HCT116 (cell line): ENCODE data around the gene ZNF445. TPM values are rescaled to one million over a fixed set of nuclear protein-coding genes. Genes with fewer than 3 reads are reported as not detected.
"Not testable (repeated sequence)": the region's sequence is repeated elsewhere in the genome, so short reads cannot be mapped to it uniquely, and the experiment has no call there.

Source experiments
- ATAC-seq: fragments of 200-7000 bp; cut with Tn5 transposase; 2 replicates; pipeline ENCODE4 v1.9.1; 2020; ENCODE audit warnings: mild to moderate bottlenecking, moderate library complexity
- BruUV-seq: library from RNA; stranded (reverse); fragments of 400-500 nt; replicated peaks from 2 replicates; lab custom pipeline; 2021; lab: Mats Ljungman, UMichigan
- CTCF ChIA-PET: fragments of 300-600 bp; sonication (Branson Sonifier 250); formaldehyde crosslinking; loops from one replicate; lab custom pipeline; 2021; ENCODE audit warnings: antibody characterized with exemption; lab: Charles Lee
- POLR2A ChIA-PET: fragments of 300-600, 350-600 bp; sonication (Branson Sonifier 250); formaldehyde crosslinking; loops from one replicate; lab custom pipeline; 2021; ENCODE audit warnings: antibody characterized with exemption; lab: Charles Lee
- RAD21 ChIA-PET, 2 experiments: fragments of 300-600 bp; sonication (Branson Sonifier 250); formaldehyde crosslinking; loops; one replicate each; lab custom pipeline; 2023; ENCODE audit warnings: low total read pairs in 2 of 2; ENCODE audit not compliant: uncharacterized antibody in 2 of 2, unreplicated experiment in 2 of 2, low non-redundant PET in 1 of 2; lab: Charles Lee
- DNase-seq: peaks from one replicate; pipeline ENCODE4 v3.0.0-alpha.2; 2010; ENCODE audit warnings: low read depth, low spot score
- H2AFZ ChIP-seq: fragments of 200-600 bp; shearing (Covaris generic), sonication (generic); 2 replicates; pipeline ENCODE4 v1.6.1; 2017; ENCODE audit warnings: low read depth, mixed run types, mixed read lengths, antibody characterized with exemption, low read length; ENCODE audit not compliant: poor library complexity, severe bottlenecking
- H3K27ac ChIP-seq: 2 replicates; pipeline ENCODE4 v1.5.1; 2012; ENCODE audit warnings: low read depth, low read length
- H3K27me3 ChIP-seq: fragments of 200-600 bp; sonication (generic); 2 replicates; pipeline ENCODE4 v1.6.1; 2016; ENCODE audit warnings: mixed run types, low read length, mixed read lengths; ENCODE audit not compliant: insufficient read depth
- H3K36me3 ChIP-seq, 2 experiments: fragments of 200-500 bp in 1 of 2; fragments of 200-600 bp in 1 of 2; sonication (Bioruptor generic) in 1 of 2; sonication (generic) in 1 of 2; 2 replicates each; pipeline versions ENCODE4 v1.5.1 to v1.6.1; 2014 to 2016; ENCODE audit warnings: low read length in 2 of 2, inconsistent platforms in 1 of 2, mixed read lengths in 1 of 2, mixed run types in 1 of 2; ENCODE audit not compliant: insufficient read depth in 2 of 2, control insufficient read depth in 1 of 2
- H3K4me1 ChIP-seq, 2 experiments: fragments of 200-600 bp in 1 of 2; sonication (generic) in 1 of 2; 2 replicates each; pipeline versions ENCODE4 v1.5.1 to v1.6.1; 2012 to 2017; ENCODE audit warnings: low read length in 2 of 2, inconsistent platforms in 1 of 2, mild to moderate bottlenecking in 1 of 2, mixed read lengths in 1 of 2, mixed run types in 1 of 2, moderate library complexity in 1 of 2; ENCODE audit not compliant: insufficient read depth in 2 of 2, control insufficient read depth in 1 of 2
- H3K4me2 ChIP-seq: fragments of 200-600 bp; sonication (generic); 2 replicates; pipeline ENCODE4 v1.6.1; 2017; ENCODE audit warnings: mixed run types, low read length, mixed read lengths
- H3K4me3 ChIP-seq, 2 experiments: fragments of 200-600 bp in 1 of 2; sonication (generic) in 1 of 2; replicated peaks in 1 of 2; 2 replicates each; pipeline ENCODE4 v1.5.1; 2011 to 2016; ENCODE audit warnings: low read length in 2 of 2, control low read depth in 1 of 2, low read depth in 1 of 2, mild to moderate bottlenecking in 1 of 2, mixed read lengths in 1 of 2, mixed run types in 1 of 2
- H3K79me2 ChIP-seq: fragments of 200-600 bp; sonication (generic); 2 replicates; pipeline ENCODE4 v1.6.1; 2017; ENCODE audit warnings: mild to moderate bottlenecking, mixed run types, low read length, moderate library complexity, mixed read lengths; ENCODE audit not compliant: insufficient read depth
- H3K9ac ChIP-seq: fragments of 200-600 bp; sonication (generic); 2 replicates; pipeline ENCODE4 v1.6.1; 2016; ENCODE audit warnings: low read length, mixed read lengths
- H3K9me2 ChIP-seq: fragments of 200-600 bp; sonication (generic), shearing (Covaris generic); 2 replicates; pipeline ENCODE4 v1.6.1; 2017; ENCODE audit warnings: mixed run types, mild to moderate bottlenecking, moderate library complexity; ENCODE audit not compliant: insufficient read depth
- H3K9me3 ChIP-seq, 2 experiments: fragments of 200-500 bp in 1 of 2; fragments of 200-600 bp in 1 of 2; sonication (Bioruptor generic) in 1 of 2; sonication (generic) in 1 of 2; 2 replicates each; pipeline ENCODE4 v1.6.1; 2014 to 2017; ENCODE audit warnings: low read length in 2 of 2, mixed read lengths in 2 of 2, inconsistent platforms in 1 of 2, low read depth in 1 of 2, mild to moderate bottlenecking in 1 of 2, mixed run types in 1 of 2, moderate library complexity in 1 of 2; ENCODE audit not compliant: control insufficient read depth in 1 of 2, insufficient read depth in 1 of 2
- H4K20me1 ChIP-seq: fragments of 200-600 bp; sonication (generic), shearing (Covaris generic); 2 replicates; pipeline ENCODE4 v1.6.1; 2017; ENCODE audit warnings: mixed run types, mild to moderate bottlenecking, moderate library complexity; ENCODE audit not compliant: insufficient read depth
- ATF3 ChIP-seq: IDR thresholded peaks from 2 replicates; pipeline ENCODE4 v1.6.1; 2012
- ELF1 ChIP-seq: IDR thresholded peaks from 2 replicates; pipeline ENCODE4 v1.6.1; 2012; ENCODE audit warnings: low read depth, borderline replicate concordance
- MAX ChIP-seq: IDR thresholded peaks from 2 replicates; pipeline ENCODE4 v1.6.1; 2012
- intact Hi-C: fragments of 100-400 bp; cut with micrococcal nuclease; formaldehyde crosslinking; loops from 2 replicates; pipeline ENCODE4 v1.10.0; 2022
- total RNA-seq: library from RNA; stranded (reverse); gene quantifications from one replicate; pipeline ENCODE4 v1.2.1, GENCODE V29; 2021; ENCODE audit not compliant: unreplicated experiment
- TF ChIP-seq, protein P1 (sequence below), 3 experiments: fragments of 200-600 bp in 1 of 3; sonication (generic) in 1 of 3; IDR thresholded peaks in 2 of 3; conservative IDR thresholded peaks in 1 of 3; 2 replicates each; pipeline ENCODE4 v1.5.1; 2012 to 2017; ENCODE audit warnings: low read depth in 2 of 3, low read length in 2 of 3, antibody characterized with exemption in 1 of 3, borderline replicate concordance in 1 of 3, control low read depth in 1 of 3, mild to moderate bottlenecking in 1 of 3, mixed read lengths in 1 of 3, mixed run types in 1 of 3, moderate library complexity in 1 of 3; ENCODE audit not compliant: insufficient read depth in 1 of 3

ZNF445 gene
- total RNA-seq, 1 experiment from 2014 or later: 19.9 TPM

- H3K9me3 ChIP-seq: no peaks in the 10 kb centered on the region
- TF ChIP-seq MAX (no peak), ATF3 (no peak)
- ChIA-PET RAD21 (no interaction called here), POLR2A (no interaction called here), CTCF (no interaction called here)
- H3K27ac ChIP-seq: no peak overlapping the region
- no peak overlapping the region for H3K4me2 ChIP-seq
- no peaks in the 10 kb centered on the region for H3K4me1 ChIP-seq
- ATAC-seq: no peak
- no peak overlapping the region for H2AFZ ChIP-seq
- intact Hi-C loops: no loop called here
- no TSS peak for BruUV-seq
- H4K20me1 ChIP-seq: no peaks in the 10 kb centered on the region
- no peaks in the 10 kb centered on the region for H3K9me2 ChIP-seq
- H3K4me3 ChIP-seq: no peak overlapping the region
- no peaks in the 10 kb centered on the region for H3K79me2 ChIP-seq
- H3K36me3 ChIP-seq: no peaks in the 10 kb centered on the region
- no peaks in the 10 kb centered on the region for H3K27me3 ChIP-seq
- no peak overlapping the region for H3K9ac ChIP-seq
- DNase-seq: no peak
These were observed 58.2 kb downstream of the ZNF445 start for GRCh38 chr3:44419116-44419922.

DNA sequence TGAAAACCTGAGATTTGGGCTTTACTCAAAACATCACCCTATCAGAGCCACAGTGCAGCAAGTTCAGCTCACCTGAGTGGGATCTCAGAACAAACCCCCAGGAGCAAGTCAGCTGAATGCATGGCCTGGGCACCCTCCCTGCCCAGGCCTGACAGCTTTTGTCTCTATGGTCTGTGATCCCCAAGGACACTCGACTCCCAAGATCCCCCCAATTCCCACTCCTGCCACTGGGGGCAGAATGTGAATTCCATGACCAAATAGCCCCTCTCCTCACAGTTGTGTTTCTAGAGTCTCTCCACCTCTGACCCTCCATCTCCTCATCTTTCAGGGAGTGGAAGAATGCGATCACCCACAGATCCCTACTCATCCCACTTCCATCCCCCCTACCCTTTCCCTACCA is 58.9 kb downstream of the ZNF445 start:
- ChIA-PET CTCF (no interaction called here), RAD21 (no interaction called here), POLR2A (no interaction called here)
- Histone ChIP-seq H3K4me3 (no peak overlapping the region), H4K20me1 (no peaks in the 10 kb centered on the region), H3K9me3 (no peaks in the 10 kb centered on the region), H3K36me3 (no peaks in the 10 kb centered on the region), H3K27me3 (no peaks in the 10 kb centered on the region), H3K27ac (no peak overlapping the region), H2AFZ (no peak overlapping the region), H3K79me2 (no peaks in the 10 kb centered on the region), H3K9me2 (no peaks in the 10 kb centered on the region), H3K9ac (no peak overlapping the region), H3K4me1 (no peaks in the 10 kb centered on the region), H3K4me2 (no peak overlapping the region)
- BruUV-seq: no TSS peak
- TF ChIP-seq, protein P1, sequence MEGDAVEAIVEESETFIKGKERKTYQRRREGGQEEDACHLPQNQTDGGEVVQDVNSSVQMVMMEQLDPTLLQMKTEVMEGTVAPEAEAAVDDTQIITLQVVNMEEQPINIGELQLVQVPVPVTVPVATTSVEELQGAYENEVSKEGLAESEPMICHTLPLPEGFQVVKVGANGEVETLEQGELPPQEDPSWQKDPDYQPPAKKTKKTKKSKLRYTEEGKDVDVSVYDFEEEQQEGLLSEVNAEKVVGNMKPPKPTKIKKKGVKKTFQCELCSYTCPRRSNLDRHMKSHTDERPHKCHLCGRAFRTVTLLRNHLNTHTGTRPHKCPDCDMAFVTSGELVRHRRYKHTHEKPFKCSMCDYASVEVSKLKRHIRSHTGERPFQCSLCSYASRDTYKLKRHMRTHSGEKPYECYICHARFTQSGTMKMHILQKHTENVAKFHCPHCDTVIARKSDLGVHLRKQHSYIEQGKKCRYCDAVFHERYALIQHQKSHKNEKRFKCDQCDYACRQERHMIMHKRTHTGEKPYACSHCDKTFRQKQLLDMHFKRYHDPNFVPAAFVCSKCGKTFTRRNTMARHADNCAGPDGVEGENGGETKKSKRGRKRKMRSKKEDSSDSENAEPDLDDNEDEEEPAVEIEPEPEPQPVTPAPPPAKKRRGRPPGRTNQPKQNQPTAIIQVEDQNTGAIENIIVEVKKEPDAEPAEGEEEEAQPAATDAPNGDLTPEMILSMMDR (IDR thresholded peaks at IDR 0.05 in 2 of 3, conservative IDR thresholded peaks at IDR 0.05 in 1 of 3; ENCODE audit: borderline replicate concordance in 1 of 3, insufficient read depth in 1 of 3, low read depth in 2 of 3, low read length in 2 of 3): peak in 2 of 3 experiments; percentile 54 to 59; a peak in 4 of 6 replicates
- no peak for TF ChIP-seq ELF1
- ATAC-seq (peak; percentile 70), DNase-seq (peak; percentile 4)
- intact Hi-C loops: no loop called here

DNA sequence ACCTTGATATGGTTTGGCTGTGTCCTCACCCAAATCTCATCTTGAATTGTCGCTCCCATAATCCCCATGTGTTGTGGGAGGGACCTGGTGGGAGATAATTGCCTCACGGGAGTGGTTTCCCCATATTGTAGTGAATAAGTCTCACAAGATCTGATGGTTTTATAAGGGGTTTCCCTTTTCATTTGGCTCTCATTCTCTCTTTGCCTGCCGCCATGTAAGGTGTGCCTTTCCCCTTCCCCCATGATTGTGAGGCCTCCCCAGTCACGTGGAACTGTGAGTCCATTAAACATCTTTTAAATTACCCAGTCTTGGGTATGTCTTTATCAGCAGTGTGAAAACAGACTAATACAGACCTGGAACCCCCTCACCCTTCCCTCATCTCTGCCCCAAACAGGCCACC is 59.4 kb downstream of the ZNF445 start:
- H3K9me3 ChIP-seq, H2AFZ ChIP-seq, DNase-seq, H3K4me3 ChIP-seq, H3K9ac ChIP-seq, H3K79me2 ChIP-seq, H3K27me3 ChIP-seq, H3K9me2 ChIP-seq, intact Hi-C loops, H4K20me1 ChIP-seq, RAD21 ChIA-PET, CTCF ChIA-PET, H3K36me3 ChIP-seq, H3K4me1 ChIP-seq, POLR2A ChIA-PET, H3K27ac ChIP-seq, H3K4me2 ChIP-seq, ATAC-seq, BruUV-seq: not testable (repeated sequence)
